ENCODE measurements around the gene EPB41L3. TPM values are rescaled to one million over a fixed set of nuclear protein-coding genes. Genes with fewer than 3 reads are reported as not detected.

Gene EPB41L3
- total RNA-seq, 4 donors from 2014 or later = 28.8 to 41.4 (median 37.2) TPM

DNA sequence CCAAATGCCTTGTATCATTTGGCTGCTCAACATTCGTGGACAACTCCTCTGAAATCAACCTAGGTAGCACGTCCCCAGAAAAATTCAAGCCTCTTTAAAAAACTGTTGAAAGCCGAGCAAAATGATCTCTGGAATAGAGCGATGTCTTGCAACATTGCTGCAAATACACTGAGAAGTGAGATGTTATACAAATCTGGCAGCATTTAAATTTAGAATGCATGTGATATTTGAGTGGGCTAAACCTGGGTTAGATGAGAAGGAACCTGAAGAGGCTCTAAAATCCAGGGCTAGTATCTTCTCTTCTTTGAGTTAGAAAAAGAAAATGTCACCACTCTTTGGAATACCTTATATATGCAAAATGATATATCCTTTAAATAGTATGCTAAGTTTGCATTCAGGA is 166.8 kb downstream of the EPB41L3 start:
- 75 to 79% methylated on average over 4 of the region's 4 CpGs for WGBS, 2 donors
- no peaks in the 10 kb centered on the region for H3K27me3 ChIP-seq
- TF ChIP-seq CTCF (IDR thresholded peaks at IDR 0.05) (no peak), POLR2A (IDR thresholded peaks at IDR 0.05) (no peak)
- intact Hi-C loops (cut with DNase I) = no loop called here
- no peak for DNase-seq
- no peak overlapping the region for H3K27ac ChIP-seq
- H3K9me3 ChIP-seq = no peaks in the 10 kb centered on the region
- H3K36me3 ChIP-seq = no peaks in the 10 kb centered on the region
- H3K4me1 ChIP-seq = no peaks in the 10 kb centered on the region
- no peak overlapping the region for H3K4me3 ChIP-seq

GRCh38 chr18:5370332-5370731 is 173.5 kb downstream of the EPB41L3 start:
- Histone ChIP-seq H3K9me3 (no peaks in the 10 kb centered on the region), H3K36me3 (no peaks in the 10 kb centered on the region), H3K4me3 (no peak overlapping the region), H3K27ac (no peak overlapping the region), H3K27me3 (peaks cover 0 to 3% (median 0%) of the 10 kb centered on the region in 4 donors), H3K4me1 (no peaks in the 10 kb centered on the region)
- DNase-seq = no peak
- 81 to 85% methylated on average over 1 of the region's 1 CpG for WGBS, 2 donors
- TF ChIP-seq CTCF (IDR thresholded peaks at IDR 0.05) = no peak
- no peak for TF ChIP-seq POLR2A (IDR thresholded peaks at IDR 0.05)
- intact Hi-C loops (cut with DNase I) = no loop called here

DNA sequence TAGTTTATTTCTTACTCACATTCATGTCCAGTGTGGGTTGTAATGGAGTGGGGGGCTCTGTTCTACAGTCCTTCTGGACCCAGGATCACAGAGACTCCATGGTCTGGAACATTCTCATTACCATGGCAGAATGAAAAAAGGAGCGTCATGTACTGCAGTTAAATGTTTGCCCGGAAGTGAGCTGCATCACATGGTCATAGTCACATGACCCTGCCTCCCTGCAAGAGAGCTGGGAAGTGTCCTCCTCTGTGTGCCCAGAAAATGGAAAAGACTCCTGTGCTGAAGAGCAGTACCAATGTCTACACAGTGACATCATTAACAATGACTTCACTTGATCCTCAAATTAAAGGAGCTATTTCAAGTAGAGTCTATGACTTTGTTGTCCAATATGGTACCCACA is 174.3 kb downstream of the EPB41L3 start:
- H3K9me3 ChIP-seq = no peaks in the 10 kb centered on the region
- 90% methylated on average over 2 of the region's 2 CpGs; no CpG with 5 or more reads in 1 of the 2 donors for WGBS, 2 donors
- intact Hi-C loops (cut with DNase I) = no loop called here
- no peaks in the 10 kb centered on the region for H3K36me3 ChIP-seq
- H3K27ac ChIP-seq = no peak overlapping the region
- H3K27me3 ChIP-seq = peaks cover 0 to 3% (median 0%) of the 10 kb centered on the region in 4 donors
- no peak for DNase-seq
- TF ChIP-seq CTCF (IDR thresholded peaks at IDR 0.05) = no peak
- no peak for TF ChIP-seq POLR2A (IDR thresholded peaks at IDR 0.05)
- H3K4me1 ChIP-seq = no peaks in the 10 kb centered on the region
- H3K4me3 ChIP-seq = no peak overlapping the region

DNA sequence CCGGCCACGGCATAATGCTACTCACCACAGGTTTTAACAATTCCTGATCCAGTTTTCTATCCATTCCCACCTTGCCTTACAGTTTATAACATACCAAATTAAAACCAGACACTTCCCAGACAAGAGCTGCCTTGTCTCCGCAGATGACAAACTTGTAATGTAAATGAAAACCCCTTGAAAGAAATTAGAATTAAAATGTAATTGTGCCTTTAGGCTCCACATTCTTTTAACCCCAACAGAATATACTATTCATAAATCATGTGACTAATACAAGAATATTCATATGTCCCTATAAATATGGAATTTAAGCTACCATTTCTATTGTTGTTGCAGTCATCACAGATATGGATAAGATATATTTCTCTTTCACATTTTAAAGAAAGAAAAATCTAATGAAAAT is 178.4 kb downstream of the EPB41L3 start:
- DNase-seq = no peak
- 45 to 84% methylated on average over 2 to 3 of the region's 3 CpGs for WGBS, 2 donors
- H3K4me1 ChIP-seq = no peaks in the 10 kb centered on the region
- no peak overlapping the region for H3K4me3 ChIP-seq
- H3K36me3 ChIP-seq = no peaks in the 10 kb centered on the region
- intact Hi-C loops (cut with DNase I) = no loop called here
- no peaks in the 10 kb centered on the region for H3K9me3 ChIP-seq
- TF ChIP-seq POLR2A (IDR thresholded peaks at IDR 0.05) = no peak
- no peak for TF ChIP-seq CTCF (IDR thresholded peaks at IDR 0.05)
- H3K27ac ChIP-seq = no peak overlapping the region
- peaks cover 0 to 3% (median 0%) of the 10 kb centered on the region in 4 donors for H3K27me3 ChIP-seq

- Histone ChIP-seq H3K4me3 (no peak overlapping the region), H3K36me3 (no peaks in the 10 kb centered on the region), H3K9me3 (no peaks in the 10 kb centered on the region), H3K27ac (no peak overlapping the region), H3K27me3 (no peaks in the 10 kb centered on the region), H3K4me1 (no peaks in the 10 kb centered on the region)
- intact Hi-C loops (cut with DNase I) = no loop called here
- no peak for DNase-seq
- 73 to 79% methylated on average over 2 of the region's 2 CpGs for WGBS, 2 donors
- no peak for TF ChIP-seq POLR2A (IDR thresholded peaks at IDR 0.05)
- no peak for TF ChIP-seq CTCF (IDR thresholded peaks at IDR 0.05)
Observed at GRCh38 chr18:5350636-5351035, 193.2 kb downstream of the EPB41L3 start.

Other genes starting within 250 kb of the EPB41L3 start
- gene ZBTB14, start 248.3 kb downstream of the EPB41L3 start, total RNA-seq = 10 to 100 TPM in 1 of 4 donors, 1 to 10 TPM in 3; 4.4 to 10.2 (median 8.0) TPM

Data from esophagus squamous epithelium (tissue), 5 donors.